M059J (cell line): ENCODE results near the gene MRPL51. TPM values are rescaled to one million over a fixed set of nuclear protein-coding genes. Genes with fewer than 3 reads are reported as not detected.

Experiments used
- total RNA-seq: library from RNA; depleted of rRNA; stranded (reverse); fragments of >200 nt; shearing (Covaris generic); gene quantifications from 2 replicates; pipeline ENCODE4 v1.2.3, GENCODE V29; 2014; rRNA removed

MRPL51 gene
- total RNA-seq, 1 experiment from 2014 or later = 159 TPM

Other genes with a start within 250 kb of the MRPL51 start
- gene PLEKHG6, start 182.6 kb downstream of the MRPL51 start, total RNA-seq = 0.05 TPM in 1 of 2 replicates, not detected in the other
- gene TNFRSF1A, start 151.2 kb downstream of the MRPL51 start, total RNA-seq = 180 and 233 TPM in 2 replicates
- gene SCNN1A, start 117.7 kb downstream of the MRPL51 start, total RNA-seq = 1.5 and 4.5 TPM in 2 replicates
- gene LTBR, start 109.1 kb downstream of the MRPL51 start, total RNA-seq = 0.34 and 0.49 TPM in 2 replicates
- not detected in 2 replicates for gene CD27, start 48.3 kb downstream of the MRPL51 start, total RNA-seq
- 5.4 and 12.1 TPM in 2 replicates for gene TAPBPL, start 41.2 kb downstream of the MRPL51 start, total RNA-seq
- gene VAMP1, start 22.6 kb downstream of the MRPL51 start, total RNA-seq = 0.96 and 2.6 TPM in 2 replicates
- 61.8 and 117 TPM in 2 replicates for gene NCAPD2, start 840 bp upstream of the MRPL51 start, total RNA-seq
- 6,702 and 8,157 TPM in 2 replicates for gene GAPDH, start 41.3 kb upstream of the MRPL51 start, total RNA-seq
- 5.4 and 13.4 TPM in 2 replicates for gene IFFO1, start 62.8 kb upstream of the MRPL51 start, total RNA-seq
- 29.8 and 47.0 TPM in 2 replicates for gene NOP2, start 75.0 kb upstream of the MRPL51 start, total RNA-seq
- 131 and 207 TPM in 2 replicates for gene CHD4, start 114.1 kb upstream of the MRPL51 start, total RNA-seq
- 0.27 TPM in 1 of 2 replicates, not detected in the other for gene LPAR5, start 142.7 kb upstream of the MRPL51 start, total RNA-seq
- not detected in 2 replicates for gene ACRBP, start 154.2 kb upstream of the MRPL51 start, total RNA-seq
- gene ING4, start 169.9 kb upstream of the MRPL51 start, total RNA-seq = 19.3 and 37.8 TPM in 2 replicates
- gene ZNF384, start 196.1 kb upstream of the MRPL51 start, total RNA-seq = 18.1 and 25.0 TPM in 2 replicates
- gene PIANP, start 207.6 kb upstream of the MRPL51 start, total RNA-seq = 0.12 TPM in 1 of 2 replicates, not detected in the other
- 60.2 and 66.0 TPM in 2 replicates for gene COPS7A, start 230.8 kb upstream of the MRPL51 start, total RNA-seq